ENCODE measurements around the gene IGSF8. TPM values are rescaled to one million over a fixed set of nuclear protein-coding genes. Genes with fewer than 3 reads are reported as not detected.

Gene IGSF8
- total and polyA plus RNA-seq, 12 donors = 9.7 to 42.9 (median 24.1) TPM

- intact Hi-C loops (cut with DNase I) = no loop called here
- H3K27me3 ChIP-seq = no peaks in the 10 kb centered on the region
- no peak overlapping the region for H3K27ac ChIP-seq
- no peaks in the 10 kb centered on the region for H3K36me3 ChIP-seq (replicated peaks in 1 of 2)
- no peak for TF ChIP-seq POLR2A (IDR thresholded peaks at IDR 0.05)
- no peak for TF ChIP-seq CTCF (IDR thresholded peaks at IDR 0.05)
- WGBS, 4 donors = 66 to 86% (median 73%) methylated on average over 4 to 5 of the region's 5 CpGs
- no peak for DNase-seq
- peaks cover 0 to 7% of the 10 kb centered on the region in 2 donors for H3K4me1 ChIP-seq (replicated peaks in 1 of 2)
- no peaks in the 10 kb centered on the region for H3K9me3 ChIP-seq (replicated peaks in 1 of 3)
- H3K4me3 ChIP-seq = no peak overlapping the region
Observed at GRCh38 chr1:160068225-160068624, 30.2 kb downstream of the IGSF8 start.

- Histone ChIP-seq H3K4me3 (no peak overlapping the region), H3K27me3 (peaks cover 6% of the 10 kb centered on the region), H3K27ac (no peak overlapping the region), H3K36me3 (replicated peaks in 1 of 2) (no peaks in the 10 kb centered on the region), H3K4me1 (replicated peaks in 1 of 2) (peaks cover 0 to 7% of the 10 kb centered on the region in 2 donors), H3K9me3 (replicated peaks in 1 of 3) (no peaks in the 10 kb centered on the region)
- TF ChIP-seq CTCF (IDR thresholded peaks at IDR 0.05) (no peak), POLR2A (IDR thresholded peaks at IDR 0.05) (no peak)
- WGBS, 4 donors = 53 to 66% (median 61%) methylated on average over 6 of the region's 6 CpGs
- intact Hi-C loops (cut with DNase I) = no loop called here
- no peak for DNase-seq
Observed at GRCh38 chr1:160066829-160067745, 31.3 kb downstream of the IGSF8 start.

GRCh38 chr1:160064746-160065145 lies 33.7 kb downstream of the IGSF8 start:
- no peak overlapping the region for H3K27ac ChIP-seq
- no peak for TF ChIP-seq CTCF (IDR thresholded peaks at IDR 0.05)
- no peak for TF ChIP-seq POLR2A (IDR thresholded peaks at IDR 0.05)
- WGBS, 4 donors = 69 to 80% (median 75%) methylated on average over 1 to 3 of the region's 3 CpGs
- DNase-seq = no peak
- no peaks in the 10 kb centered on the region for H3K9me3 ChIP-seq (replicated peaks in 1 of 3)
- H3K36me3 ChIP-seq (replicated peaks in 1 of 2) = no peaks in the 10 kb centered on the region
- no peaks in the 10 kb centered on the region for H3K4me1 ChIP-seq (replicated peaks in 1 of 2)
- no peak overlapping the region for H3K4me3 ChIP-seq
- peaks cover 9% of the 10 kb centered on the region for H3K27me3 ChIP-seq
- intact Hi-C loops (cut with DNase I) = no loop called here

- intact Hi-C loops (cut with DNase I) = no loop called here
- no peak for DNase-seq
- Histone ChIP-seq H3K27ac (no peak overlapping the region), H3K4me3 (no peak overlapping the region), H3K4me1 (replicated peaks in 1 of 2) (no peaks in the 10 kb centered on the region), H3K36me3 (replicated peaks in 1 of 2) (no peaks in the 10 kb centered on the region), H3K9me3 (replicated peaks in 1 of 3) (no peaks in the 10 kb centered on the region), H3K27me3 (peaks cover 9% of the 10 kb centered on the region)
- no peak for TF ChIP-seq POLR2A (IDR thresholded peaks at IDR 0.05)
- no peak for TF ChIP-seq CTCF (IDR thresholded peaks at IDR 0.05)
- 80 to 88% (median 85%) methylated on average over 3 of the region's 3 CpGs for WGBS, 4 donors
Observed at GRCh38 chr1:160064164-160064563, 34.3 kb downstream of the IGSF8 start.
